Measurements from ENCODE around the gene SMG1.

- TF ChIP-seq, protein P1, sequence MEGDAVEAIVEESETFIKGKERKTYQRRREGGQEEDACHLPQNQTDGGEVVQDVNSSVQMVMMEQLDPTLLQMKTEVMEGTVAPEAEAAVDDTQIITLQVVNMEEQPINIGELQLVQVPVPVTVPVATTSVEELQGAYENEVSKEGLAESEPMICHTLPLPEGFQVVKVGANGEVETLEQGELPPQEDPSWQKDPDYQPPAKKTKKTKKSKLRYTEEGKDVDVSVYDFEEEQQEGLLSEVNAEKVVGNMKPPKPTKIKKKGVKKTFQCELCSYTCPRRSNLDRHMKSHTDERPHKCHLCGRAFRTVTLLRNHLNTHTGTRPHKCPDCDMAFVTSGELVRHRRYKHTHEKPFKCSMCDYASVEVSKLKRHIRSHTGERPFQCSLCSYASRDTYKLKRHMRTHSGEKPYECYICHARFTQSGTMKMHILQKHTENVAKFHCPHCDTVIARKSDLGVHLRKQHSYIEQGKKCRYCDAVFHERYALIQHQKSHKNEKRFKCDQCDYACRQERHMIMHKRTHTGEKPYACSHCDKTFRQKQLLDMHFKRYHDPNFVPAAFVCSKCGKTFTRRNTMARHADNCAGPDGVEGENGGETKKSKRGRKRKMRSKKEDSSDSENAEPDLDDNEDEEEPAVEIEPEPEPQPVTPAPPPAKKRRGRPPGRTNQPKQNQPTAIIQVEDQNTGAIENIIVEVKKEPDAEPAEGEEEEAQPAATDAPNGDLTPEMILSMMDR (IDR thresholded peaks at IDR 0.05), result no peak
- no peak for TF ChIP-seq POLR2AphosphoS5 (IDR thresholded peaks at IDR 0.05)
- no peak for TF ChIP-seq POLR2A (IDR thresholded peaks at IDR 0.05)
These were observed 117.0 kb downstream of the SMG1 start for GRCh38 chr16:18809165-18809564.

All from breast epithelium (tissue), 3 donors.